ENCODE data around the gene PEBP1.

The PEBP1 gene

DNA sequence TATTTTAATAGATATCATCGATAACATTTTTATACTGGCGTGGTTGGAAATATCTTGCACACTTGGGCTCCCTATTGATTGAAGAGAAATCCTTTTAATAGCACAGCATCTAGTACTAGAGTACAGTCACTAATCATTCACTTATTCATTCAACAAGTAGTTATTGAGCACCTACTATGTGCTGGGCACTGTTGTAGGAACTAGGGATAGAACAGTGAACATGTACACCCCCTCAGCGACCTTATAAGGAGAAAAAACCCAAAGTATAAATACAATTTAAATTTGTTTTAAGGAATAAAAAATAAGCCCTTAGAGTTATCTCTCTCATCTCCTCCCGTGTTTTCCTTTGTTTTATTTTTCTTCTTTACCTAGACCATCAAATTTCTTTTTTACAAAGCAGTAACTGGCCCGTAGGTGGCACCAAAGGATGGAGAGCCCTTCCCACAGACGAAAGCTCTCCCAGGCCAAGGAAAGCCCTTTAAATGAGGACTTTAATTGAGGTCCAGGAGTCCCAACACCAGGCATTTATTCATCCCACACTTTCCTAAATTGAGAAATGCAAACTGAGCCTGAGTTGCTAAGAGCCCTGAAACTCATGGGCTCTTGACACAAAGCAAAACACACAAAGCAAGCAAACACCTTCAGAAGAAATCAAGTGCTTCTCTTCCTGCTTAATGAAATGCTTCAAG is 29.0 kb downstream of the PEBP1 start:
- no peaks in the 10 kb centered on the region for H3K4me1 ChIP-seq (ENCODE audit: insufficient read depth, low read length)
- H3K4me3 ChIP-seq (ENCODE audit: low read depth in 1 of 2, low read length in 2 of 2), result no peak overlapping the region
- no peak overlapping the region for H3K27ac ChIP-seq (ENCODE audit: low read length)
- no peaks in the 10 kb centered on the region for H3K27me3 ChIP-seq (ENCODE audit: insufficient read depth, low read length, poor library complexity)
- no peak overlapping the region for H2AFZ ChIP-seq (ENCODE audit: low read depth, low read length)
- H3K4me2 ChIP-seq (ENCODE audit: insufficient read depth, low read length), result no peak overlapping the region
- H3K9ac ChIP-seq (ENCODE audit: low read depth, low read length), result no peak overlapping the region
- H3K9me3 ChIP-seq (ENCODE audit: insufficient read depth, low read length, severe bottlenecking), result no peaks in the 10 kb centered on the region
- ATAC-seq (ENCODE audit: insufficient read depth, low read depth), result no peak
- H4K20me1 ChIP-seq (ENCODE audit: insufficient read depth, low read length), result no peaks in the 10 kb centered on the region
- no peaks in the 10 kb centered on the region for H3K79me2 ChIP-seq (ENCODE audit: insufficient read depth, low read length)
- no peak for DNase-seq
- H3K36me3 ChIP-seq (ENCODE audit: insufficient read depth, low read length), result peaks cover 61% of the 10 kb centered on the region
- TF ChIP-seq EZH2 (IDR thresholded peaks at IDR 0.05; ENCODE audit: borderline replicate concordance, low read depth, low read length, severe bottlenecking) (no peak), CTCF (IDR thresholded peaks at IDR 0.05; ENCODE audit: borderline replicate concordance, extremely low read depth, low read length, poor library complexity, severe bottlenecking) (peak; percentile 39)

DNA sequence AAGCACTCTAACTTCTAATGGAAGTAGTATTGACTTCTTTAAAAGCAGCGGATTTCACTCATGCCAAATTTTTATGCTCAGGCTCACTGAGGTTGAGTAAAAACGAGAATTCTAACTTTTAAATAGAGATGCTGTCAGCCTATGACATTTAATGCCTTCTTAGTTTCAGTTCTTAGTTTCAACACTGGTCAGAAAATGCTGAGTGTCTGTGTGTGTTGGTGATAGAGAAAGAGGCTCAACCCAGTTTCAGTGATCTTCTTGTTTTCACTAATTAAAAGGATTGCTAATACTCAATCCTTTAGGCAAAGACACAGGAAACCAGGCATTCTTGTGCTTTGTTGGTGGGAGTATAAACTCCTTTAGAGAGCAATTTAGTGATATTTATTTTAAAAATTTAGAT is 31.0 kb downstream of the PEBP1 start:
- DNase-seq (no peak), ATAC-seq (ENCODE audit: insufficient read depth, low read depth) (no peak)
- Histone ChIP-seq H4K20me1 (ENCODE audit: insufficient read depth, low read length) (no peaks in the 10 kb centered on the region), H3K4me2 (ENCODE audit: insufficient read depth, low read length) (no peak overlapping the region), H3K9ac (ENCODE audit: low read depth, low read length) (no peak overlapping the region), H3K4me3 (ENCODE audit: low read depth in 1 of 2, low read length in 2 of 2) (no peak overlapping the region), H3K4me1 (ENCODE audit: insufficient read depth, low read length) (no peaks in the 10 kb centered on the region), H2AFZ (ENCODE audit: low read depth, low read length) (no peak overlapping the region), H3K79me2 (ENCODE audit: insufficient read depth, low read length) (no peaks in the 10 kb centered on the region), H3K36me3 (ENCODE audit: insufficient read depth, low read length) (peaks cover 60% of the 10 kb centered on the region), H3K27ac (ENCODE audit: low read length) (no peak overlapping the region), H3K9me3 (ENCODE audit: insufficient read depth, low read length, severe bottlenecking) (no peaks in the 10 kb centered on the region), H3K27me3 (ENCODE audit: insufficient read depth, low read length, poor library complexity) (no peaks in the 10 kb centered on the region)
- no peak for TF ChIP-seq CTCF (IDR thresholded peaks at IDR 0.05; ENCODE audit: borderline replicate concordance, extremely low read depth, low read length, poor library complexity, severe bottlenecking)

DNA sequence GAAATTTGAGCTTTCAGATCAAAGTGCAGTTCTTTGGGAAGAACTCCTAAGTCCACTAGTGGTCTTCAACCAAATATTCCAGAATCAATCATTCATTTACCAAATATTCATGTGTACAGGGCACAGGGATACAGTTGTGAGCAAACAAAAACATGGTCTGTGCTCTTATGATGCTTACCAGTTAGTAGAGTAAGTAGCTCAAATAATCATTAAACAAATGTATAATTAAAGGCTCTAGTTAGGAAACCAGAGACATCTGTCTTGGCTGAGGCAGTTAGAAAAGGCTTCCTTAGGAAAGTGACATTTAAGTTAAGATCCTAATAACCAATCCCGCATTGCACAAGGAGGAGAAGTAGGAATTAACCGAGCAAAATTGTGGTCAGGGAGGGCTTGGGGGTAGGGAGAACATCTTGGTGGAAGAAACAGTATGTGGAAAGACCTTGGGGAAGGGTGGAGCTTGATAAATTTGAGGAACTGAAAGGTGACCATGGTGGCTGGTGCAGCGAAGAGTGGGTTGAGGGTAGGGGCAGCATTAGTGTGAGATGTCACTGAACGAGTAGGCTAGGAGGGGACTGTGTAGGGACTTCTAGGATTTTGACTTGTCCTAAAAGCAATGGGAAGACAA is 40.0 kb downstream of the PEBP1 start:
- no peak overlapping the region for H3K9ac ChIP-seq (ENCODE audit: low read depth, low read length)
- H3K36me3 ChIP-seq (ENCODE audit: insufficient read depth, low read length), result peaks cover 75% of the 10 kb centered on the region
- no peaks in the 10 kb centered on the region for H4K20me1 ChIP-seq (ENCODE audit: insufficient read depth, low read length)
- no peaks in the 10 kb centered on the region for H3K9me3 ChIP-seq (ENCODE audit: insufficient read depth, low read length, severe bottlenecking)
- H3K27me3 ChIP-seq (ENCODE audit: insufficient read depth, low read length, poor library complexity), result no peaks in the 10 kb centered on the region
- no peak overlapping the region for H2AFZ ChIP-seq (ENCODE audit: low read depth, low read length)
- no peak overlapping the region for H3K4me3 ChIP-seq (ENCODE audit: low read depth in 1 of 2, low read length in 2 of 2)
- ATAC-seq (ENCODE audit: insufficient read depth, low read depth) (no peak), DNase-seq (no peak)
- H3K4me2 ChIP-seq (ENCODE audit: insufficient read depth, low read length), result no peak overlapping the region
- no peaks in the 10 kb centered on the region for H3K79me2 ChIP-seq (ENCODE audit: insufficient read depth, low read length)
- H3K4me1 ChIP-seq (ENCODE audit: insufficient read depth, low read length), result no peaks in the 10 kb centered on the region
- H3K27ac ChIP-seq (ENCODE audit: low read length), result no peak overlapping the region
- TF ChIP-seq CTCF (IDR thresholded peaks at IDR 0.05; ENCODE audit: borderline replicate concordance, extremely low read depth, low read length, poor library complexity, severe bottlenecking) (no peak), EZH2 (IDR thresholded peaks at IDR 0.05; ENCODE audit: borderline replicate concordance, low read depth, low read length, severe bottlenecking) (no peak)
